Bronchial epithelial cell (primary cell): ENCODE measurements around the gene RPE65. TPM values are rescaled to one million over a fixed set of nuclear protein-coding genes. Genes with fewer than 3 reads are reported as not detected.

Experiments used
- DNase-seq: peaks from one replicate; pipeline ENCODE4 v3.0.0-alpha.2; 2010; ENCODE audit warnings: low read depth
- FAIRE-seq: peaks from 2 replicates; lab custom pipeline; 2011; peaks lifted over from hg19 to GRCh38; lab: Jason Lieb, UNC
- H3K27me3 ChIP-seq: 2 replicates; pipeline ENCODE4 v1.5.1; 2011; ENCODE audit warnings: low read length; ENCODE audit not compliant: control insufficient read depth, insufficient read depth
- H3K36me3 ChIP-seq: 2 replicates; pipeline ENCODE4 v1.5.1; 2011; ENCODE audit warnings: low read length; ENCODE audit not compliant: control insufficient read depth, insufficient read depth
- H3K4me3 ChIP-seq: 2 replicates; pipeline ENCODE4 v1.5.1; 2011; ENCODE audit warnings: mild to moderate bottlenecking, low read depth, low read length, control low read depth
- CTCF ChIP-seq: IDR thresholded peaks from 2 replicates; pipeline ENCODE4 v1.5.1; 2011; ENCODE audit warnings: mild to moderate bottlenecking, moderate library complexity, low read length, control low read depth, inconsistent platforms; ENCODE audit not compliant: insufficient read depth, severe bottlenecking
- total RNA-seq: library from RNA; depleted of rRNA; stranded (reverse); fragments of >200 nt; gene quantifications from 2 replicates; pipeline ENCODE4 v1.2.1, GENCODE V29; 2014

The RPE65 gene
- total RNA-seq, 1 donor from 2014 or later: not detected

- no peaks in the 10 kb centered on the region for H3K36me3 ChIP-seq
- no peak overlapping the region for H3K4me3 ChIP-seq
- DNase-seq (no peak), FAIRE-seq (no peak)
- H3K27me3 ChIP-seq: no peaks in the 10 kb centered on the region
- no peak for TF ChIP-seq CTCF
Observed at GRCh38 chr1:68448365-68448764, 1.4 kb downstream of the RPE65 start.

- no peak for DNase-seq
Observed at GRCh38 chr1:68445709-68446108, 4.0 kb downstream of the RPE65 start.

GRCh38 chr1:68442822-68443556 lies 6.8 kb downstream of the RPE65 start:
- Histone ChIP-seq H3K36me3 (no peaks in the 10 kb centered on the region), H3K27me3 (no peaks in the 10 kb centered on the region), H3K4me3 (no peak overlapping the region)
- TF ChIP-seq CTCF: peak; percentile 66
- DNase-seq (peak; percentile 84), FAIRE-seq (peak; percentile 79)

More at GRCh38 chr1:68445709-68446108, 4.0 kb downstream of the RPE65 start:
- Histone ChIP-seq H3K27me3 (no peaks in the 10 kb centered on the region), H3K4me3 (no peak overlapping the region), H3K36me3 (no peaks in the 10 kb centered on the region)
- no peak for FAIRE-seq
- no peak for TF ChIP-seq CTCF

- Histone ChIP-seq H3K4me3 (no peak overlapping the region), H3K27me3 (no peaks in the 10 kb centered on the region), H3K36me3 (no peaks in the 10 kb centered on the region)
- FAIRE-seq (no peak), DNase-seq (no peak)
- no peak for TF ChIP-seq CTCF
Observed at GRCh38 chr1:68442006-68442405, 7.7 kb downstream of the RPE65 start.

GRCh38 chr1:68438310-68438709 lies 11.4 kb downstream of the RPE65 start:
- no peaks in the 10 kb centered on the region for H3K36me3 ChIP-seq
- H3K27me3 ChIP-seq: no peaks in the 10 kb centered on the region
- H3K4me3 ChIP-seq: no peak overlapping the region
- DNase-seq (peak; percentile 23), FAIRE-seq (no peak)
- TF ChIP-seq CTCF: no peak

- Histone ChIP-seq H3K36me3 (no peaks in the 10 kb centered on the region), H3K27me3 (no peaks in the 10 kb centered on the region), H3K4me3 (no peak overlapping the region)
- DNase-seq: no peak
- FAIRE-seq: no peak
- no peak for TF ChIP-seq CTCF
Observed at GRCh38 chr1:68433395-68433794, 16.4 kb downstream of the RPE65 start.
